ENCODE measurements around the gene MFSD6.

MFSD6 gene

GRCh38 chr2:190534310-190535120, 126.4 kb downstream of the MFSD6 start, which contains the start of gene NEMP2:
Gene NEMP2, minus strand, starts transcription at chr2:190534722. Its CDS starts 67 bp downstream, at chr2:190534655.
- peak; percentile 90 for DNase-seq

- DNase-seq, result no peak
Measured at GRCh38 chr2:190535121-190535439, 126.9 kb downstream of the MFSD6 start.

GRCh38 chr2:190535586-190535985, 127.4 kb downstream of the MFSD6 start:
- DNase-seq, result no peak

GRCh38 chr2:190537765-190538164, 129.6 kb downstream of the MFSD6 start:
- no peak for DNase-seq

GRCh38 chr2:190538201-190538600, 130.0 kb downstream of the MFSD6 start:
- no peak for DNase-seq

- DNase-seq, result no peak
Measured at GRCh38 chr2:190540048-190540447, 131.9 kb downstream of the MFSD6 start.

GRCh38 chr2:190545093-190545492, 136.9 kb downstream of the MFSD6 start:
- DNase-seq, result no peak

GRCh38 chr2:190545555-190546385, 137.6 kb downstream of the MFSD6 start:
- DNase-seq, result no peak

GRCh38 chr2:190546734-190547133, 138.6 kb downstream of the MFSD6 start:
- DNase-seq, result no peak

GRCh38 chr2:190547886-190548285, 139.7 kb downstream of the MFSD6 start:
- DNase-seq, result no peak

GRCh38 chr2:190550137-190550536, 142.0 kb downstream of the MFSD6 start:
- no peak for DNase-seq

All from activated CD4-positive, alpha-beta T cell treated with anti-CD3 and anti-CD28 coated beads, Interleukin-2, Interleukin-6, amounts not matched to agents 100 ng/mL and 50 ng/mL, durations not matched to agents 16 hours and 8 hours (primary cell).